GM18505 (cell line): ENCODE data around the gene ZDHHC11.
"Not testable (repeated sequence)": the region's sequence is repeated elsewhere in the genome, so short reads cannot be mapped to it uniquely, and the experiment has no call there.

ENCODE experiments used
- ATAC-seq: cut with Tn5 transposase; IDR thresholded peaks from one replicate; pipeline ENCODE4 v1.9.1; 2021; ENCODE audit not compliant: unreplicated experiment
- POLR2A ChIP-seq: IDR thresholded peaks from 4 replicates; pipeline ENCODE4 v1.6.1; 2011; ENCODE audit warnings: borderline replicate concordance; ENCODE audit not compliant: insufficient read depth, insufficient read length; ENCODE audit errors: extremely low read depth

Gene ZDHHC11

GRCh38 chr5:858726-859125, 7.9 kb upstream of the ZDHHC11 start:
- ATAC-seq = no peak
- no peak for TF ChIP-seq POLR2A

DNA sequence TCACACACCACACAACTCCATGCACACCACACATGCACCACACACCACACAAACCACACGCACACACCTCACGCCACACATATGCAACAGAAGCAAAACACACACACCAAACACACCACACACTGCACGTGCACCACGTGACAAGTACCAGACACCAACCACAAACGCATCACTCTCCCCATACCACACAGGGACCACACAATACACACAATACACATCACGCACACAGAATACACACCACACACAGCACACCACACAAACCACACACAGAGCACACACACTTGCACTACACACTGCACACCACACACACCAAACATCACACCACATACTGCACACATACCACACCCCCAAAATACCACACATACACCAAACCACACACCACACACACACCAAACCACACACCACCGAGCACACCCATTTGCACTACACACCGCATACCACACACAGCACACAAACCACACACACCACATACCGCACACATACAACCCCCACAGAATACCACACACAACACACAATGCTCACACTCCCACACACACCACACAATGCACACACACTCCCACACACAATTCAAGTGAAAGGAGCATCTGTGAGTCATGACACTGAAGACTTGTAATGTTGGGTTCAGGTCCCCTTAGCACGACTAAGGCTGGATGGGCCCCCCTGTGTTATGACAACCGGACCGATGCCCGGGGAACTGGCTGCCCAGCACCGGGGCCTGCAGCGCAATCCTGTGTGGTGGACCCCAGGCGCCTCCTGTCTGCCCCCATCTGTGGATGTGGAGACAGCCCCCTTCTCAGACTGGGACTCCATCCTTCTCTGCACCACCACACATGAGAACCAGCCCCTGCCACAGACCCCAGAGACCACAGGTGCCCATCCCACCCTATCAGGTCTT, 6.0 kb upstream of the ZDHHC11 start:
- TF ChIP-seq POLR2A = no peak
- ATAC-seq = no peak

- ATAC-seq = no peak
- TF ChIP-seq POLR2A = no peak
Measured at GRCh38 chr5:855771-856530, 5.2 kb upstream of the ZDHHC11 start.

DNA sequence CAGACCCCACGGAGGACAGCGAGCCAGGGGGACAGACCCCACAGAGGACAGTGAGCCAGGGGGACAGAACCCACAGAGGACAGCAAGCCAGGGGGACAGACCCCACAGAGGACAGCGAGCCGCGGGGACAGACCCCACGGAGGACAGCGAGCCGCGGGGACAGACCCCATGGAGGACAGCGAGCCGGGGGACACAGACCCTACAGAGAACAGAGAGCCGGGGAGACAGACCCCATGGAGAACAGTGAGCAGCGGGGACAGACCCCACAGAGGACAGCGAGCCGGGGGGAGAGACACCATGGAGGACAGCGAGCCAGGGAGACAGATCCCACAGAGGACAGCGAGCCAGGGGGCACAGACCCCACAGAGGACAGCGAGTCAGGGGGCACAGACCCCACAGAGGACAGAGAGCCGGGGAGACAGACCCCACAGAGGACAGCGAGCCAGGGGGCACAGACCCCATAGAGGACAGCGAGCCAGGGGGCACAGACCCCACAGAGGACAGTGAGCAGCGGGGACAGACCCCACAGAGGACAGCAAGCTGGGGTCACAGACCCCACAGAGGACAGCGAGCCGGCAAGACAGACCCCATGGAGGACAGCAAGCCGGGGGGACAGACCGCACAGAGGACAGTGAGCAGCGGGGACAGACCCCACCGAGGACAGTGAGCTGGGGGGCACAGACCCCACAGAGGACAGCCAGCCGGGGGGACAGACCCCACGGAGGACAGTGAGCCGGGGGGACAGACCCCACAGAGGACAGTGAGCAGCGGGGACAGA, 4.4 kb upstream of the ZDHHC11 start:
- TF ChIP-seq POLR2A = no peak
- ATAC-seq = no peak

DNA sequence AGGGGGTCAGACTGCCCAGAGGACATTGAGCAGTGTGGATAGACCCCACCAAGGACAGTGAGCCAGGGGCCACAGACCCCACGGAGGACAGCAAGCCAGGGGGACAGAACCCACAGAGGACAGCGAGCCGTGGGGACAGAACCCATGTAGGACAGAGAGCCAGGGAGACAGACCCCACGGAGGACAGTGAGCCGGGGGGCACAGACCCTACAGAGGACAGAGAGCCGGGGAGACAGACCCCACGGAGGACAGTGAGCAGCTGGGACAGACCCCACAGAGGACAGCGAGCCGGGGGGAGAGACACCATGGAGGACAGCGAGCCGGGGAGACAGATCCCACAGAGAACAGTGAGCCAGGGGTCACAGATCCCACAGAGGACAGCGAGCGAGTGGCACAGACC, 3.4 kb upstream of the ZDHHC11 start:
- TF ChIP-seq POLR2A = no peak
- no peak for ATAC-seq

GRCh38 chr5:853416-854090, 2.8 kb upstream of the ZDHHC11 start:
- not testable (repeated sequence) for ATAC-seq

DNA sequence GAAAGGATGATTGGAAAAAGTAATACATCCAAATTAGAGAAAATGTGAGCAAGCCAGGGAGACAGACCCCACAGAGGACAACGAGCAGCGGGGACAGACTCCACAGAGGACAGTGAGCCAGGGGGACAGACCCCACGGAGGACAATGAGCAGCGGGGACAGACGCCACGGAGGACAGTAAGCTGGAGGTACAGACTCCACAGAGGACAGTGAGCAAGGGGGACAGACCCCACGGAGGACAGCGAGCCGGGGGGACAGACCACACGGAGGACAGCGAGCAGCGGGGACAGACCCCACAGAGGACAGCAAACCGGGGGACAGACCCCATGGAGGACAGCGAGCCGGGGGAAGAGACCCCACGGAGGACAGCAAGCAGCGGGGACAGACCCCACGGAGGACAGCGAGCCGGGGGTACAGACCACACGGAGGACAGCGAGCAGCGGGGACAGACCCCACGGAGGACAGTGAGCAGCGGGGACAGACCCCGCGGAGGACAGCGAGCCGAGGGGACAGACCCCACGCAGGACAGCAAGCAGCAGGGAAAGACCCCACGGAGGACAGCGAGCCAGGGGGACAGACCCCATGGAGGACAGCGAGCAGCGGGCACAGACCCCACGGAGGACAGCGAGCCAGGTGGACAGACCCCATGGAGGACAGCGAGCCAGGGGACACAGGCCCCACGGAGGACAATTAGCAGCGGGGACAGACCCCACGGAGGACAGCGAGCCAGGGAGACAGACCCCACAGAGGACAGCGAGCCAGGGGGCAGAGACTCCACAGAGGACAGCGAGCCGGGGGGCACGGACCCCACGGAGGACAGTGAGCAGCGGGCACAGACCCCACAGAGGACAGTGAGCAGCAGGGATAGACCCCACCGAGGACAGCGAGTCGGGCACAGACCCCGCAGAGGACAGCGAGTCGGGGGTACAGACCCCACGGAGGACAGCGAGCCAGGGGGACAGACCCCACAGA, 1.9 kb upstream of the ZDHHC11 start:
- ATAC-seq = no peak
- no peak for TF ChIP-seq POLR2A

- no peak for TF ChIP-seq POLR2A
- no peak for ATAC-seq
Measured at GRCh38 chr5:852018-852417, 1.2 kb upstream of the ZDHHC11 start.

DNA sequence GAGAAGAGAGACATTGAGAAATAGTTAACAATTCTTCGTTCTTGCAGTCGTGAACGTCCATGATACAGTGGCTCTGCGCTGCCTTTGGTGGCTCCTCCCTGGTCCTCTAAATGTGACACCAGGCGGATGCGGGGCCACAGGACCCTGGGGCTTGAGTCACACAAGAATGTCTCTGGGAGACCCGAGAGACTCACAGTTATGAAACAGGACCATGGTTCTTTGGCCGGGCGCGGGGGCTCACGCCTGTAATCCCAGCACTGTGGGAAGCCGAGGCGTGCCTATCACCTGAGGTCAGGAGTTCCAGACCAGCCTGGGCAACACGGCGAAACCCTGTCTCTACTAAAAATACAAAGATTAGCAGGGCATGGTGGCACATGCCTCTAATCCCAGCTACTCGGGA, 767 bp upstream of the ZDHHC11 start:
- TF ChIP-seq POLR2A = no peak
- no peak for ATAC-seq

- ATAC-seq = no peak
- TF ChIP-seq POLR2A = no peak
Measured at GRCh38 chr5:851076-851475, 290 bp upstream of the ZDHHC11 start.

DNA sequence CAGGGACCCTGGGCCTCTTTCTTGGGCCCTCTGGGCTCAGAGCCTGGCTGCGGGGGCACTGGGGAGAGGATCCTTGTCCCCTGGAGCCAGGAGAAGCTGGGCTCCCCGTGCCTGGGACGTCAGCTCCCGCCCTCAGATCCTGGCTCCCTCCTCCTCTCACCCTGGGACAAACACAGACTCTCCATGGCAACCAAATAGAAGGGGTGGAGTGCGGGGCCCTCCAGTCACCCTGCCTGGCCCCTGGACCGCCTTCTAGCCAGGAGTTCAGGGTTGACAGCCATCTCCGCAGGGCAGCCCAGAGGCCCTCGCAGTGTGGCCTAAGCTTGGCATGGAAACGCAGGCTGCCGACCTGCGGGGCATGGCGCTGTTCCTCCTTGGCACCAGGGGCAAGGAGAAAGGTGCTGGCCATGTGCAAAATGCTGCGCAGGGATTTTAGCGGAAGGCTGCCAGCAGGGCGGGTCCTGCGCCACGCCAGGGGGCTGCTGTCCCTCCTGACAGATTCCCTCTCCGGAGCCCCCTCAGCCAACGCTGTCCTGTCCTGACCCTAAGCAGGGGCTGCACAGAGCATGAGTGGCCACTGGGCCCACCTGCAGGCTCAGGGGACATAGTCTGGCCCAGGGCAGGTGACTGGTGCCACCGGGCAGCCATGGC, 1.0 kb downstream of the ZDHHC11 start:
- no peak for ATAC-seq
- TF ChIP-seq POLR2A = no peak

GRCh38 chr5:848671-849111, 2.1 kb downstream of the ZDHHC11 start:
- no peak for TF ChIP-seq POLR2A
- ATAC-seq = no peak

DNA sequence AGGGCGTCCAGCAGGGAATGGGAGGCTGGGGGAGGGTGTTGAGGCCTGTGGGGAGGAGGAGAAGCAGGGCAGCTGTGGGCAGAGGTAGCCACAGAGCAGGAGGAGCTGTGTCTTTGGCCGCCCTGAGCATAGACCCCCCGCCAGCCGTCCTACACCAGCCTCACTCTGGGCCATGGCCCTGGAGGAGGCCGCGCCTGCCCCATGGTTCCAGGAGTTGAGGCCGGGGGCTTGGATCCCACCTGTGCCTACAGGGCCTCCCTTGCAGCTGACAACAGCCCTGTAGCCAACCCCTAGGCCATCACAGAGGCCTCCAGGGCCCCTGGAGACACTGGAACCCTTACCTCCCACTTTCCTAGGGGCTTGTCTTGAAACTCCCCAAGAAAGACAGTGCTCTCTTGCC, 3.0 kb downstream of the ZDHHC11 start:
- not testable (repeated sequence) for ATAC-seq

DNA sequence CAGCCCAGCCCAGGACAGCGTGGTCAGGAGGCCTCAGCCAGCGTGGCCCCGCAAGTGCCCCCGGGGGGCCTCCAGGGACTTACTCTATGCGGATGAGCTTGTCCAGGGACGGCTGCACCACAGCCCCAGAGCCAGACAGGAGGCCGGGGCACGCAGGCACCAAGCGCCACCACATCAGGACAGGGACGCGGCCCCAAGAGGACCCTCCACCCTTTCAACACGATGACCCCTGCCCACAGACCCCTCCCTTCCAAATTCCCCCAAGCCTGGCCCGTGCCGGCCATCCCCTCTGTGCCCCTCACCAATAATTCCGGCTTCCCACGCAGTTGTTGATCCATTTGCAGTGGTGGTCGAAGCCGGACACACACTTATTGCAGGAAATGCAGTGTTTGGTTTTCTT, 3.6 kb downstream of the ZDHHC11 start:
- not testable (repeated sequence) for ATAC-seq

DNA sequence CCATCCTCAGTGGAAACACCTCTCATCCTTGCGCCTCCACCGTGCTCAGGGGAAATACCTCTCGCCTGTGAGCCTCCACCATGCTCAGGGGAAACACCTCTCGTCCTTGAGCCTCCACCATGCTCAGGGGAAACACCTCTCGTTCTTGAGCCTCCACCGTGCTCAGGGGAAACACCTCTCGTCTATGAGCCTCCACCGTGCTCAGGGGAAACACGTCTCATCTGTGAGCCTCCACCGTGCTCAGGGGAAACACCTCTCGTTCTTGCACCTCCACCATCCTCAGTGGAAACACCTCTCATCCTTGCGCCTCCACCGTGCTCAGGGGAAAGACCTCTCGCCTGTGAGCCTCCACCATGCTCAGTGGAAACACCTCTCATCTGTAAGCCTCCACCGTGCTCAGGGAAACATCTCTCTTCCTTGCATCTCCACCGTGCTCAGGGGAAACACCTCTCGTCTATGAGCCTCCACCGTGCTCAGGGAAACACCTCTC, 4.1 kb downstream of the ZDHHC11 start:
- not testable (repeated sequence) for ATAC-seq

GRCh38 chr5:845676-846601, 4.8 kb downstream of the ZDHHC11 start:
- not testable (repeated sequence) for ATAC-seq

GRCh38 chr5:845031-845675, 5.6 kb downstream of the ZDHHC11 start:
- ATAC-seq = not testable (repeated sequence)
